RWPE2 (cell line): ENCODE data around the gene AKT1.

Experiments
- ATAC-seq: fragments of 200-7000 bp; cut with Tn5 transposase; 3 replicates; pipeline ENCODE4 v1.9.1; 2021; ENCODE audit warnings: low read depth
- DNase-seq: peaks from one replicate; pipeline ENCODE4 v3.0.0-alpha.2; 2020; ENCODE audit warnings: low spot score
- H3K27ac ChIP-seq: fragments of 450-650 bp; 2 replicates; pipeline ENCODE4 v1.5.1; 2017; ENCODE audit warnings: mild to moderate bottlenecking; ENCODE audit not compliant: poor library complexity, severe bottlenecking
- H3K27me3 ChIP-seq: fragments of 250-450 bp; sonication (Bioruptor Pico); 2 replicates; pipeline ENCODE4 v1.5.1; 2021; ENCODE audit warnings: mild to moderate bottlenecking, moderate library complexity; ENCODE audit not compliant: insufficient read depth, poor library complexity, severe bottlenecking
- H3K36me3 ChIP-seq: fragments of 250-450 bp; sonication (Bioruptor Pico); 2 replicates; pipeline ENCODE4 v1.5.1; 2020; ENCODE audit warnings: low read depth, mild to moderate bottlenecking, moderate library complexity
- H3K4me1 ChIP-seq: fragments of 250-450 bp; sonication (Bioruptor Pico); 2 replicates; pipeline ENCODE4 v1.5.1; 2021; ENCODE audit warnings: mild to moderate bottlenecking, moderate library complexity; ENCODE audit not compliant: insufficient read depth, poor library complexity, severe bottlenecking
- H3K4me3 ChIP-seq: fragments of 250-450 bp; sonication (Bioruptor Pico); 2 replicates; pipeline ENCODE4 v1.5.1; 2021; ENCODE audit warnings: mild to moderate bottlenecking, moderate library complexity; ENCODE audit not compliant: severe bottlenecking
- H3K9me3 ChIP-seq: fragments of 250-450 bp; sonication (Bioruptor Pico); 2 replicates; pipeline ENCODE4 v1.5.1; 2021; ENCODE audit warnings: mild to moderate bottlenecking, moderate library complexity; ENCODE audit not compliant: severe bottlenecking
- TF ChIP-seq, protein P1 (sequence below): fragments of 450-650 bp; IDR thresholded peaks from one replicate; pipeline ENCODE4 v1.5.1; 2017; ENCODE audit warnings: mild to moderate bottlenecking, moderate library complexity; ENCODE audit not compliant: poor library complexity, severe bottlenecking

AKT1 gene

DNA sequence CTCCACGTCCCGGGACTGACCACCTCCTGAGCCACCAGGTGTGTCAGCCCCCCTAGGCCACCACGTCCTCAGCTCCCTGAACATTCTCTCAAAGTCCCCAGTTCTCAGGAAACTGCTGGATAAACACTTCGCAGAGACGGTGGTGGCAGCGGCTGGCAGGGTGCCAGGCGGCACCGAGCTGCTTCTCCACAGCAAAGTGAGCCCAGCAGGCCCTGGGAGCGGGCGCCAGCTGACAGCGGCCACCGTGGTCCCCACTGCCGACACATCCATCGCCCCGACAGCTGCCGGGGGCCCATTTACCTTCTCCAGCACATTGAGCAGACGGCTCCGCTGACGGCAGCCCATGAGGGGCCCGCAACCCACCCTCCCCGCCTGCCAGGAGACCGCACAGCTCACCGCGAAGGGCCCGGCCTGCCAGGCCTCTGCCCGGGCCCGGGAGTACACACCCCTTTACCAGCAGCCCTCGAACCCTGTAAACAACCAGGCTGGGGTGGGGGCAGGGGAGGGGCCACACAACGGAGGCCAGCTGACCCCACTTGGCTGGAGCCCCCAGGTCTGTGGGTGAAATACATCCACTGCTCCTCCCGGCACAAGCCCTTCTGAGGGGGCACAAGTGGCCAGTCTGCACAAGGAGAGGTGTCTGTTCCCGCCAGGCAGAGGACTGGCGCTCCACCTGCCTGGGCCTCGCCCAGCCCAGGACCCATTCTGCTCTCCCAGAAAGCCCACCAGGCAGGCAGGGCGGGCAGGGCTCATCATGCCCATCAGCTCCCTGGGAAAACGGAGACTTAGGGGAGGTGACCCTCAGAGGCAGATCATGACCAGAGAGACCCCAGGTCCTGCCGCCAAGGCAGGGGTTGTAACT, 10.5 kb downstream of the AKT1 start:
- Histone ChIP-seq H3K9me3 (no peaks in the 10 kb centered on the region), H3K36me3 (peaks cover 53% of the 10 kb centered on the region), H3K4me1 (no peaks in the 10 kb centered on the region), H3K27me3 (no peaks in the 10 kb centered on the region), H3K4me3 (no peak overlapping the region), H3K27ac (no peak overlapping the region)
- ATAC-seq (no peak), DNase-seq (no peak)
- TF ChIP-seq, protein P1, sequence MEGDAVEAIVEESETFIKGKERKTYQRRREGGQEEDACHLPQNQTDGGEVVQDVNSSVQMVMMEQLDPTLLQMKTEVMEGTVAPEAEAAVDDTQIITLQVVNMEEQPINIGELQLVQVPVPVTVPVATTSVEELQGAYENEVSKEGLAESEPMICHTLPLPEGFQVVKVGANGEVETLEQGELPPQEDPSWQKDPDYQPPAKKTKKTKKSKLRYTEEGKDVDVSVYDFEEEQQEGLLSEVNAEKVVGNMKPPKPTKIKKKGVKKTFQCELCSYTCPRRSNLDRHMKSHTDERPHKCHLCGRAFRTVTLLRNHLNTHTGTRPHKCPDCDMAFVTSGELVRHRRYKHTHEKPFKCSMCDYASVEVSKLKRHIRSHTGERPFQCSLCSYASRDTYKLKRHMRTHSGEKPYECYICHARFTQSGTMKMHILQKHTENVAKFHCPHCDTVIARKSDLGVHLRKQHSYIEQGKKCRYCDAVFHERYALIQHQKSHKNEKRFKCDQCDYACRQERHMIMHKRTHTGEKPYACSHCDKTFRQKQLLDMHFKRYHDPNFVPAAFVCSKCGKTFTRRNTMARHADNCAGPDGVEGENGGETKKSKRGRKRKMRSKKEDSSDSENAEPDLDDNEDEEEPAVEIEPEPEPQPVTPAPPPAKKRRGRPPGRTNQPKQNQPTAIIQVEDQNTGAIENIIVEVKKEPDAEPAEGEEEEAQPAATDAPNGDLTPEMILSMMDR: no peak

DNA sequence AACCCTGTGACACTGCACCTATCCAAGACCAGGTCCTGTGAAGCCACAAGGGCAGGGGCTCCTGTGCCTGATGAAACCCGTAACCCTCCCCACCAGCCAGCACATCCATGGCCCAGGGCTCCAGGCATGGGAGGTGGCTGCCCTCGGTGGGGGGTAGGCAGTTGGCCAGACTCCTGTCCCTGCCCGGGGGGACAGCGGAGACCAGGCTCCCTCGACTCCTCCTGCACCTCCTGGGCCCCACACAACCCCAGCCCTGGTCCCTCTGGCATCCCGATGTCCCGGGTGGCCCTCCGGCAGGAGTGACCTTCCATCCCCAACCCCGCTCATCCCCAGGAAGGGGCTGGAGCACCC, 11.4 kb downstream of the AKT1 start:
- H3K27ac ChIP-seq: no peak overlapping the region
- H3K27me3 ChIP-seq: no peaks in the 10 kb centered on the region
- no peak overlapping the region for H3K4me3 ChIP-seq
- peaks cover 50% of the 10 kb centered on the region for H3K36me3 ChIP-seq
- TF ChIP-seq, protein P1: no peak
- no peak for DNase-seq
- no peak for ATAC-seq
- H3K4me1 ChIP-seq: no peaks in the 10 kb centered on the region
- H3K9me3 ChIP-seq: no peaks in the 10 kb centered on the region

DNA sequence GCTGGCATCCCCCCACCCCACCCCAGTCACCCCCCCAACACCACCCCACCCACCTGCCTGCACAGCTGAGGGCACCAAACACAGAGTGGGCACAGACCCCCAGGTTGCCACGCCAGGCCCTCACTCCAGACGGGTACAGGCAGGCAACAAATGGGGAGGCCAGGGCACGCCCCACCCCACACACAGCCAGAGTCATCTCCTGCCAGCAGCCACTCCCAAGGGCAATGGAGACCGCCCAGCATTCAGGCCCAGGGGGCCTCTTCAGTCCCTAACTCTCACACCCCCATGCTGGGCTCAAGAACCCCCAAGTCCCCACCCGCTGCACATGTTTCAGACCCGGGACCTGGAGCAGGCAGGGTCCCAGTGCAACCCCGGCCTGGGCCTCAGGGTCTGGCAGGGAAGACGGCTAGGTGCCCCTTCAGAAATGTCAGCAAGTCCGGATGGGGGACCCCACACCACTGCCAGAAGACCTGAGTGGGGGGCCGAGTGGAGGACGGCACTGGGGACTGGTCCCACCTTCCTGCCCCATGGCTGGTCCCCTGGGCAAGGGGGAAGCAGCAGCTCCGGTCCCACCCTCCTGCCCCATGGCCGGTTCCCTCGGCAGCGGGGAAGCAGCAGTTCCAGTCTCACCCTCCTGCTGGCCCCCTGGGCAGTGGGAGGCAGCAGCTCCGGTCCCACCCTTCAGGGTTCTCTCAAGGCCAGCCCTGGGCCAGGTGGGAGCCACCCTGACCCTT, 11.9 kb downstream of the AKT1 start:
- no peaks in the 10 kb centered on the region for H3K9me3 ChIP-seq
- TF ChIP-seq, protein P1: no peak
- H3K4me1 ChIP-seq: no peaks in the 10 kb centered on the region
- DNase-seq: no peak
- H3K4me3 ChIP-seq: no peak overlapping the region
- no peak for ATAC-seq
- no peaks in the 10 kb centered on the region for H3K27me3 ChIP-seq
- H3K27ac ChIP-seq: no peak overlapping the region
- H3K36me3 ChIP-seq: peaks cover 50% of the 10 kb centered on the region

DNA sequence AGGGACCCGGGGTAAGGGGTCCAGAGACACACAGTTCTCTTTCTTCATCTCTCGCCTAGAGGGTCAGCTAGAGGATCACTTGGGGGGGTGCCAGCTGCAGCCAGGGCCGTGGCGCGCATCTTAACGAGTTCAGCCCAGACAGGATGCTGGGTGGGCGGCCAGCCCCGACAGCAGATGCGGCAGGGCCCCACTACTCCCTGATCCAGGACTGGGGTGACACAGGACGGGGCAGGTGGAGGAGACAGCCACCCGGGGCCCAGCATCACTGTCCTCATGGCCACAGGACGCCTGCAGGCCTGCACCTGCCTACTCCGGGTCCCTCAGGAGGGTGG, 12.8 kb downstream of the AKT1 start:
- DNase-seq (no peak), ATAC-seq (no peak)
- TF ChIP-seq, protein P1: no peak
- Histone ChIP-seq H3K36me3 (peaks cover 42% of the 10 kb centered on the region), H3K27me3 (no peaks in the 10 kb centered on the region), H3K4me3 (no peak overlapping the region), H3K27ac (no peak overlapping the region), H3K9me3 (no peaks in the 10 kb centered on the region), H3K4me1 (no peaks in the 10 kb centered on the region)
